B cell (primary cell): ENCODE data around the gene PDPN. TPM values are rescaled to one million over a fixed set of nuclear protein-coding genes. Genes with fewer than 3 reads are reported as not detected.
A peak's percentile ranks its signal among the peaks of the same experiment; 100 is the strongest.

ENCODE experiments used
- ATAC-seq: fragments of 200-7000 bp; cut with Tn5 transposase; one replicate; pipeline ENCODE4 v1.10.0; 2021; ENCODE audit warnings: low read depth, mild to moderate bottlenecking, moderate number of reproducible peaks, moderate library complexity
- CTCF ChIA-PET: fragments of 350-600 bp; sonication (Branson Sonifier 250); formaldehyde crosslinking; loops from one replicate; lab custom pipeline; 2021; ENCODE audit warnings: antibody characterized with exemption, inconsistent platforms; lab: Charles Lee
- POLR2A ChIA-PET: fragments of 350-600 bp; sonication (Branson Sonifier 250); formaldehyde crosslinking; loops from one replicate; lab custom pipeline; 2021; ENCODE audit warnings: antibody characterized with exemption; lab: Charles Lee
- DNase-seq: peaks from one replicate; pipeline ENCODE4 v3.0.0; 2013
- H2AFZ ChIP-seq: 2 replicates; pipeline ENCODE4 v1.6.1; 2012; ENCODE audit warnings: mild to moderate bottlenecking, low read depth, low read length; ENCODE audit not compliant: insufficient read depth, poor library complexity, severe bottlenecking
- H3K27ac ChIP-seq, 2 donors: 1 replicate in 1 of 2; 2 replicates in 1 of 2; pipeline ENCODE4 v1.5.1; 2012 to 2013; ENCODE audit warnings: low read length in 2 of 2, mild to moderate bottlenecking in 2 of 2, moderate library complexity in 1 of 2
- H3K27me3 ChIP-seq, 4 experiments: fragments of 200-600 bp in 1 of 4; sonication (generic) in 1 of 4; replicated peaks in 1 of 4; 1 replicate in 2 of 4; 2 replicates in 2 of 4; pipeline versions ENCODE4 v1.6.1 to v1.7.0; 2013 to 2016; ENCODE audit warnings: low read length in 3 of 4, mild to moderate bottlenecking in 2 of 4, mixed read lengths in 1 of 4, moderate library complexity in 1 of 4; ENCODE audit not compliant: insufficient read depth in 4 of 4, control insufficient read depth in 3 of 4; ENCODE audit errors: control extremely low read depth in 1 of 4
- H3K36me3 ChIP-seq, 2 experiments: replicated peaks in 1 of 2; 1 replicate in 1 of 2; 2 replicates in 1 of 2; pipeline versions ENCODE4 v1.6.1 to v1.7.1; 2013; ENCODE audit warnings: low read length in 1 of 2; ENCODE audit not compliant: insufficient read depth in 2 of 2, control insufficient read depth in 1 of 2; ENCODE audit errors: control extremely low read depth in 1 of 2, extremely low read depth in 1 of 2
- H3K4me1 ChIP-seq, 2 donors: fragments of 200-600 bp in 1 of 2; sonication (generic) in 1 of 2; 1 replicate in 1 of 2; 2 replicates in 1 of 2; pipeline versions ENCODE4 v1.5.1 to v1.6.1; 2013 to 2017; ENCODE audit warnings: low read length in 2 of 2; ENCODE audit not compliant: control insufficient read depth in 2 of 2, insufficient read depth in 2 of 2
- H3K4me2 ChIP-seq: replicated peaks from 2 replicates; pipeline ENCODE3; 2012; ENCODE audit warnings: mild to moderate bottlenecking, low read depth, low read length; ENCODE audit not compliant: poor library complexity, severe bottlenecking
- H3K4me3 ChIP-seq, 5 experiments: fragments of 200-600 bp in 1 of 5; sonication (generic) in 1 of 5; 1 replicate in 3 of 5; 2 replicates in 2 of 5; pipeline versions ENCODE4 v1.5.1 to v1.7.0; 2011 to 2016; ENCODE audit warnings: low read length in 4 of 5, mild to moderate bottlenecking in 4 of 5, low read depth in 2 of 5, control low read depth in 1 of 5, moderate library complexity in 1 of 5; ENCODE audit not compliant: insufficient read depth in 1 of 5; ENCODE audit errors: control extremely low read depth in 1 of 5, extremely low read depth in 1 of 5
- H3K79me2 ChIP-seq: fragments of 200-600 bp; sonication (generic); one replicate; pipeline ENCODE4 v1.6.0; 2016; ENCODE audit warnings: low read length; ENCODE audit not compliant: control insufficient read depth, insufficient read depth
- H3K9ac ChIP-seq: fragments of 200-600 bp; sonication (generic); 2 replicates; pipeline ENCODE4 v1.6.1; 2017; ENCODE audit warnings: mild to moderate bottlenecking, low read length, moderate library complexity
- H3K9me3 ChIP-seq, 3 donors: one replicate each; pipeline versions ENCODE4 v1.6.1 to v1.7.1; 2013; ENCODE audit warnings: low read length in 2 of 3; ENCODE audit not compliant: control insufficient read depth in 2 of 3, insufficient read depth in 1 of 3; ENCODE audit errors: control extremely low read depth in 1 of 3
- H4K20me1 ChIP-seq: 2 replicates; pipeline ENCODE4 v1.6.0; 2012; ENCODE audit warnings: mild to moderate bottlenecking, low read length; ENCODE audit not compliant: insufficient read depth, control insufficient read depth, poor library complexity, severe bottlenecking
- H3K27ac Mint-ChIP-seq: one replicate; pipeline ENCODE4 v1.8.0; 2021; ENCODE audit warnings: mixed read lengths
- H3K27me3 Mint-ChIP-seq: one replicate; pipeline ENCODE4 v1.8.0; 2021; ENCODE audit warnings: mixed read lengths
- H3K4me1 Mint-ChIP-seq: one replicate; pipeline ENCODE4 v1.8.0; 2021; ENCODE audit warnings: mixed read lengths
- H3K4me3 Mint-ChIP-seq: one replicate; pipeline ENCODE4 v1.8.0; 2021; ENCODE audit warnings: mixed read lengths
- H3K9me3 Mint-ChIP-seq: one replicate; pipeline ENCODE4 v1.8.0; 2022; ENCODE audit warnings: mixed read lengths; ENCODE audit not compliant: insufficient read depth
- EZH2 ChIP-seq: IDR thresholded peaks from 2 replicates; pipeline ENCODE4 v1.6.1; 2012; ENCODE audit warnings: borderline replicate concordance, low read depth, mild to moderate bottlenecking, moderate library complexity, low read length; ENCODE audit not compliant: insufficient read depth, poor library complexity, severe bottlenecking
- WGBS: methylation state at CpG from one replicate; pipeline ENCODE4 v1.1.5; 2013; ENCODE audit warnings: missing lambda C conversion rate; ENCODE audit not compliant: insufficient coverage; 5-methylcytosine and 5-hydroxymethylcytosine counted together
- intact Hi-C: fragments of 100-400 bp; cut with micrococcal nuclease; formaldehyde crosslinking; loops from one replicate; pipeline ENCODE4 v1.10.0; 2022
- polyA plus RNA-seq: library from polyadenylated mRNA; depleted of rRNA; stranded (reverse); fragments of >200 nt; gene quantifications from 2 replicates; pipeline ENCODE4 v1.2.3, GENCODE V29; 2012
- total RNA-seq, 2 donors: library from RNA; stranded (reverse); fragments of 120-200 nt in 1 of 2; gene quantifications; 1 replicate in 1 of 2; 2 replicates in 1 of 2; pipeline versions ENCODE4 v1.2.3 to v1.2.4, GENCODE V29; 2013 to 2022
- TF ChIP-seq, protein P1 (sequence below): fragments of 200-600 bp; IDR thresholded peaks from one replicate; pipeline ENCODE4 v1.8.0; 2022; ENCODE audit warnings: antibody characterized with exemption, mild to moderate bottlenecking

The PDPN gene
- total and polyA plus RNA-seq, 2 donors (not counting 1 experiment from before 2014, with no cell fraction given) = not detected

- POLR2A ChIA-PET = no interaction called here
- H3K27me3 ChIP-seq = no peaks in the 10 kb centered on the region
- intact Hi-C loops = loop anchor here (2.0 kb wide), 1 partner anchor 101 kb away; no protein-coding TSS in a partner anchor
These were observed 80.3 kb downstream of the PDPN start for GRCh38 chr1:13663969-13664368.

GRCh38 chr1:13664451-13664850, 80.8 kb downstream of the PDPN start:
- H3K4me1 Mint-ChIP-seq = peaks cover 46% of the 10 kb centered on the region
- Histone ChIP-seq H3K4me3 (no peak overlapping the region), H3K4me2 (no peak overlapping the region), H3K4me1 (peaks cover 34 to 35% of the 10 kb centered on the region in 2 donors), H2AFZ (no peak overlapping the region), H3K79me2 (peaks cover 12% of the 10 kb centered on the region), H4K20me1 (no peaks in the 10 kb centered on the region), H3K36me3 (no peaks in the 10 kb centered on the region), H3K27me3 (no peaks in the 10 kb centered on the region), H3K9ac (no peak overlapping the region), H3K27ac (no peak overlapping the region), H3K9me3 (peaks cover 0 to 8% (median 2%) of the 10 kb centered on the region in 3 donors)
- ChIA-PET CTCF (interaction anchor here (0.8 to 13.6 kb wide), 12 partner anchors 9 to 295 kb away, joined by 3 to 265 read pairs (median 10); no protein-coding TSS in a partner anchor), POLR2A (no interaction called here)
- peaks cover under 1% of the 10 kb centered on the region for H3K27me3 Mint-ChIP-seq
- no peaks in the 10 kb centered on the region for H3K9me3 Mint-ChIP-seq
- no peak for TF ChIP-seq EZH2
- TF ChIP-seq, protein P1, sequence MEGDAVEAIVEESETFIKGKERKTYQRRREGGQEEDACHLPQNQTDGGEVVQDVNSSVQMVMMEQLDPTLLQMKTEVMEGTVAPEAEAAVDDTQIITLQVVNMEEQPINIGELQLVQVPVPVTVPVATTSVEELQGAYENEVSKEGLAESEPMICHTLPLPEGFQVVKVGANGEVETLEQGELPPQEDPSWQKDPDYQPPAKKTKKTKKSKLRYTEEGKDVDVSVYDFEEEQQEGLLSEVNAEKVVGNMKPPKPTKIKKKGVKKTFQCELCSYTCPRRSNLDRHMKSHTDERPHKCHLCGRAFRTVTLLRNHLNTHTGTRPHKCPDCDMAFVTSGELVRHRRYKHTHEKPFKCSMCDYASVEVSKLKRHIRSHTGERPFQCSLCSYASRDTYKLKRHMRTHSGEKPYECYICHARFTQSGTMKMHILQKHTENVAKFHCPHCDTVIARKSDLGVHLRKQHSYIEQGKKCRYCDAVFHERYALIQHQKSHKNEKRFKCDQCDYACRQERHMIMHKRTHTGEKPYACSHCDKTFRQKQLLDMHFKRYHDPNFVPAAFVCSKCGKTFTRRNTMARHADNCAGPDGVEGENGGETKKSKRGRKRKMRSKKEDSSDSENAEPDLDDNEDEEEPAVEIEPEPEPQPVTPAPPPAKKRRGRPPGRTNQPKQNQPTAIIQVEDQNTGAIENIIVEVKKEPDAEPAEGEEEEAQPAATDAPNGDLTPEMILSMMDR = no peak
- ATAC-seq (no peak), DNase-seq (peak; percentile 16)
- 89% methylated on average over 1 of the region's 1 CpG for WGBS
- intact Hi-C loops = loop anchor here (2.0 kb wide), 1 partner anchor 100 kb away; no protein-coding TSS in a partner anchor
- H3K27ac Mint-ChIP-seq = no peak overlapping the region
- H3K4me3 Mint-ChIP-seq = no peak overlapping the region

More at GRCh38 chr1:13663969-13664368, 80.3 kb downstream of the PDPN start:
- no peak overlapping the region for H2AFZ ChIP-seq
- Mint-ChIP-seq H3K4me1 (peaks cover 46% of the 10 kb centered on the region), H3K9me3 (peaks cover 3% of the 10 kb centered on the region), H3K27me3 (peaks cover 3% of the 10 kb centered on the region), H3K4me3 (no peak overlapping the region), H3K27ac (no peak overlapping the region)
- H3K4me1 ChIP-seq = peaks cover 34 to 35% of the 10 kb centered on the region in 2 donors
- TF ChIP-seq, protein P1 = no peak
- no peak for TF ChIP-seq EZH2
- no peak overlapping the region for H3K27ac ChIP-seq
- CTCF ChIA-PET = interaction anchor here (0.7 to 13.6 kb wide), 11 partner anchors 8 to 296 kb away, joined by 3 to 265 read pairs (median 3); no protein-coding TSS in a partner anchor
- H3K36me3 ChIP-seq = no peaks in the 10 kb centered on the region
- DNase-seq (no peak), ATAC-seq (no peak)
- peaks cover 12% of the 10 kb centered on the region for H3K79me2 ChIP-seq
- H3K4me3 ChIP-seq = no peak overlapping the region
- no peaks in the 10 kb centered on the region for H4K20me1 ChIP-seq
- H3K9ac ChIP-seq = no peak overlapping the region
- H3K9me3 ChIP-seq = peaks cover 0 to 12% (median 2%) of the 10 kb centered on the region in 3 donors
- 80% methylated on average over 1 of the region's 4 CpGs for WGBS
- H3K4me2 ChIP-seq = no peak overlapping the region
